ENCODE measurements around the gene ADCY5.

- TF ChIP-seq CTCF (conservative IDR thresholded peaks at IDR 0.05) (no peak), ZFX (IDR thresholded peaks at IDR 0.05) (no peak)
These were observed 8.9 kb downstream of the ADCY5 start for GRCh38 chr3:123439806-123440580.
